HG03196 (cell line): ENCODE measurements around the gene IRF4.

Experiments
- ATAC-seq: cut with Tn5 transposase; IDR thresholded peaks from one replicate; pipeline ENCODE4 v1.9.1; 2021; ENCODE audit not compliant: unreplicated experiment

IRF4 gene

DNA sequence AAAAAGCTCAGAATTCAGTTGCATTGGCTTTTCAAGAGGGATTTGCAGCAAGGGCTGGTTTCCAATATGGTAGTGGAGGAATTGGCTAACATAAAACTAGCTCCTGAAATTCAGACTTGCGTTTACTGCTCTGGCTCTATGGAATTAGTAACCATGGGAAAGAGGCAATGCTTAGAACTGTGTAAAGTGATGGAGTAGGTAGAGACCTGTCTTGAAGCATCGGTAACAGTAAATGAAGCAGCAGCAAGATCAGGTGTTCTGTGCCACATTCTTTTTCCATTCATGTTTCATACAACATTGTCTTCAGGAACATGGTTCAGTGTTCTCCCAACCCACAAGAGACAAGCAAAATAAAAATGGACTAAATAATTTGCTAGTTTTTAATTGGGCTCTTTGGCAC lies 6.5 kb downstream of the IRF4 start:
- no peak for ATAC-seq

DNA sequence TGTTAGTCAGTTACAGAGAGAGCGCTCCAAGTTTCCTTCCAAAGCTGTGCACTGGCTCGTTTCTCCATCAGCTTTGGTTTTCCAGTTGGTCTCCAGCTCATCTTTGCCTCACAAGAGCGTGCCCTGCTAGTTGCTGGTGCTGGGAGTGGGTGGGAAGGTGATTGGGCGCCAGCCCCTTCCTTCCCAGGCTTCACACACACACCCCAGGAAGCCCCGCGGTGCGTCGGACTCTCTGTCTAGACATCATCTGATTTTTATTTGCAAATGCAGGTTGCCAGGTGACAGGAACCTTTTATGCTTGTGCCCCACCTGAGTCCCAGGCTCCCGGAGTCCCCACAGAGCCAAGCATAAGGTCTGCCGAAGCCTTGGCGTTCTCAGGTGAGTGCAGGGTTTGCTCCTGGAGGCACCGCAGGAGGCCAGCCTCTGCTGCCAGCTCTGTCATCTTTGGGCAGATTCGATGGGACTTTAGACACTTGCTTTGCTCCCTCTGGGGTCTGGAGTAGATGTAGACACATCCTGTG lies 7.1 kb downstream of the IRF4 start:
- ATAC-seq = no peak

DNA sequence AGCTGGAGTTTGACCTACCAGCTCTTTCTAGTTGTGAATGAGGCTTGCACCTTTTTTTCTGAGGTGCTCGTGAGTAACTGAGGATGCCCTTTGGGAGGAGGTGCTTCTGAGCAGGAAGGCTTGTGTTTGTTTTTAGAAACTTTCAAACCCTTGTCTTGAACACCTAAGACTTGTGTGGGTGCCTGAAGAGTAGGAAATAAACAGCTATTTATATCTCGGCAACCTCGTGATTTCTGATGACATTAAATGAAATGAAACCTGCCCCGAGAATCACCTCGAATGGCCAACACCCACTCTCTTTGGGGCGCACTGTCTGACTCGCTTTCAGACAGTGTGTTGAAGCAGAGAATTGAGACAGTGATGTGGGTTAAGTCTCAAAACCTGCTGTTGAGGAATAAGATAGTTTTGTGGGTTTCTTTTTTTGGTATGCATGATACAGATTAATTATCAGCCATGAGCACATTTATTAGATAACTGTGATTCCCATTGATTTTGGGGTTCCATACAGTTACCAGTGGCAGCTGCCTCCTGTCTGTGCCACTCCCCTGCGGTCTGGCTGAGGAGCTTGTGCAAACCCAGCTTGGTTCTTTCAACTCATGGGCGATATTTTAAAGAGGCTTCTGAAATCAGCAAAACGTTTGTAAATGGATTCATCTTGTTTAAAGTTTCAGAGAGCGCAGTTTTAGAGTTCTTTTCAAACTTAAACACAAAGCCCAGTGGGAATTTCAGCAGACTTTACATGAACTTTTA lies 8.4 kb downstream of the IRF4 start:
- ATAC-seq = peak; percentile 35

DNA sequence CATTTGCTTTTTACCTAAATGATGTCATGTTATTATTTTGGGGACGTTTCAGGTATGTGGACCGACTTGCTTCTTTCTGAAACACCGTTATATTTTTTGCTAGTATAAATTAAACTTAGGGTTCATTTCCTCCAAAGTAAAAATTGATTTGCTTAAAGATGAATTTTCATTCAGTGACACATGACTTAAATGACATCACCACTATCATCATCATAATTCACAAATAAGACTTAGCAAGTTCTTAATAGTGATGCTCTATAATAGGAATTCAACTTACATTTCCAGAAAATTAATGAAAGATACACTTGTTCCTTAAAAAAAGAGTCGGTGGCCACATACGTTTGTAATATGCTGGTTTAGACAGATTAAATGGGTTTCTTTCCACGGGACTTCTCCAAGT lies 9.3 kb downstream of the IRF4 start:
- ATAC-seq = no peak

DNA sequence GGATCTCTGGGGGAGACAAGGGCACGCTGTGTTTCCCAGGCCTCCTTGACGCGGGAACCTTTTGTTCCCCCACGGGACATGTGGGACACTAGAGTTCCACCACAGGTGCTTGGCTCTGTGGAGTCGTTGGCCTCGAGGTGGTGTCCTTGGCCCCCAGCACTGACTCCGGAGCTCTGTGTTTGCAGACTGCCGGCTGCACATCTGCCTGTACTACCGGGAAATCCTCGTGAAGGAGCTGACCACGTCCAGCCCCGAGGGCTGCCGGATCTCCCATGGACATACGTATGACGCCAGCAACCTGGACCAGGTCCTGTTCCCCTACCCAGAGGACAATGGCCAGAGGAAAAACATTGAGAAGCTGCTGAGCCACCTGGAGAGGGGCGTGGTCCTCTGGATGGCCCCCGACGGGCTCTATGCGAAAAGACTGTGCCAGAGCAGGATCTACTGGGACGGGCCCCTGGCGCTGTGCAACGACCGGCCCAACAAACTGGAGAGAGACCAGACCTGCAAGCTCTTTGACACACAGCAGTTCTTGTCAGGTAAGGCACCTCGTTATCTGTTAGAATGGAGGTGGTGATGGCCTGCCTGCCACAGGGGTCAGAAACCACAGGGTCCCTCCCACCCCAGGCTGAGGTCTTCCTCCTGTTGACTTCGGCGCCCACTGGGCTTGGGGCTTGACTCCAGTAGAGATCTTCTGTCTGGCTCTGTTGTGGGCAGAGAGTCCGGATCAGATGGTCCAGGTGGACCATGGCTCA lies 9.9 kb downstream of the IRF4 start:
- ATAC-seq = no peak

DNA sequence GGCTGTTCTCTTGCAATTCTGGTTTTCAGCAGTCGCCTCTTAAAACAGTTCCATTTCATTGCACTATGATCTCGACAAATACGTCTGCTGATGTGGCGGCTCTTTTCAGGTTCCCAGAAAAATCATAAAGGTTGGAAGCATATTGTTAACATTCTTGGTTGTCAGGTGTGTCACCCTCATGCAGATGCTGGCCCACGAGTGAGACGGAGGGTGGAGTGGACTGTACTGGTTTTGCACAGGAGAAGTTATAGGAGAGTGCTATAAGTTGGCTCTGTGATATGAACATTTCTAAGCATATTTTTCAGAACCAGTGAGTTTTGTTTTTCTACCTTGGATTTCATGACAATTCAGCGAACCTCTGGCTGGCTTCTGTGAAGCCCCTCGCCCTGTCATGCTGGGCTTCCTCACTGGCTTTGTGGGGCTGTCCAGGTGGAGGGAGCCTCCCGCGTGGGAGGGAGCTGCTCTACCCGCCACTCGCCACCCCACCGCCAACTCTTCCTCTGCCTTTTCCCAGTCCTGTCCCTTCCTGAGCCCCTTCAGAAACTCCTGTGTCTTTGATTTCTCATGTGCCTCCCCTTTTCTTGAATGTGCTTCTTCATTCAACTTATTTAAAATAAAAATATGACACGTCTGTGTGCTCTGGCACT lies 10.6 kb downstream of the IRF4 start:
- ATAC-seq = no peak

DNA sequence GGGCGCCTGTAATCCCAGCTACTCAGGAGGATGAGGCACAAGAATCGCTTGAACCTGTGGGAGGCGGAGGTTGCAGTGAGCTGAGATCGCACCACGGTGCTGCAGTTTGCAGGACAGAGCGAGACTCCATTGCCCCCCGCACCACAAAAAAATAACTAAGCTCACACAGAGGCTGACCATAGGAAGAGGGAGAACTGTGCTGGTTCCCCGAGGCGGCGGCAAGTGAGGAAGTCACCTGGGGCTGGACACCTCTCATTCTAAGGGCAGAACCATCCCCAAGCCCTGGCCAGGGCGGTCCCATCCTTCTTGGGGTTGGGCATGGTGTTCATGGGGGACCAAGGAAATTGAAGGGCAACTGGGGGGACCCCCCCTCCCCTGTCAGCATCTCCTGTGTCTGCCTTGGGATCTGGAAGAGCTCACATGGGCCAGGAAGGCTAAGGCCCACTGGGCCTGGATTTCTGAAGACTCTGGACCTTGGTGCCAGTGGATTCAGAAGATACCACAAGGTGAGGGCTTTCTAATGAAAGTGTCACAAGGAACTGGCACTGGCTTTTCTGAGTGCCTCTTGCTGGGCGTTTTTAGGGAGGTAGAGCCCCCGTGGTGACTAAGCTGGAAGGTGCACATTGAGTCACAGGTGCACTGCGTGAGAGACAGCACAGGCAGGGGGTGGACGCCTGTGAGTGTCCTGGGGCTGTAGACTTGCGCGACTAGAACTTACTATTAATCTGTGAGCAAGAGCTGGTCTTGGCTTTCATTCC lies 11.5 kb downstream of the IRF4 start:
- no peak for ATAC-seq

DNA sequence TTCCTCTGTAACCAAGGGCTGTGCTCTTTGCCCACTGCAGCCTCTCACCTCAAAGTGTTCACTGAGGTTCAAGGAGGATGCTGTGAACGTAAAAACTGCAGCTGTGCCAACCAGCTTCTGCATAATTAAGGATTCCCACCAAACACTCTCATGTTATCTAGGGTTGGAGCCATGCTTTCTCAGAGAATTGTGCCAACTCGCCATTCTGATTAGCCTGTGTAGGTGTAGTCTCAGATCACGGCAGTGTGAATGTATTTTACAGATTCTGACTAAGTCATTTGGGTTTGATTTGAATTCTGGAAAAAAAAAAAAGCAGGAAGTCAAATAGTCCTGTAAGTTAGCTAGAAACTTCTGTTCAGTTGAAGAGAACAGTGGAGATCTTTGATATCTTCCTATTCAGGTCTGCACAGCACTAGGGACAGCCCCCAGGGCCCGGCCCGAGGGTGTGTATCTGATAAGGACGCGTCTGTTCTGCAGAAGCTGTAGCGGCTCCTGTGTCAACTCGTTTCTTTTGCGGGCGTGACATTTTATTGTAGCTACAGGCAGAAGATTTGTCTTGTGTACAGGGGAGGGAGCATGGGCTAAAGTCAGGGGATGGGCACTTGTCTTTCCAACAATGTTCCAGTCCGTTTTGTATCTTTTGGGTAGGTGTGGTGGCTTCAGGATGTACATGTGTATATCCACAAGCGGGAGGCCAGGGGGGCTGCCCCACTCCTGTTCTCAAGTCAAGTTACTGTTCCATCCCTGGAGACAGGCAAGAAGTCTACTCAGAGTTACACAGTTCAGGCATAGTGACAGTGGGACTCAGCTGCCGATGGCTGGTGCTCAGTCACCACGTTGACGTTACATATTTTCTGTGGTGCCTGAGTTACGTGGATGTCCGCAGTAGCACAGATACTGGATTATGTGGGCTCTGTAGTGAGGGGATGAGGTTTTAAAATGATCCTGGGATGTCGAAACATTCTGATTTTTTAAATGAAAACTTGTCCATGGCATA lies 12.4 kb downstream of the IRF4 start:
- ATAC-seq = no peak

DNA sequence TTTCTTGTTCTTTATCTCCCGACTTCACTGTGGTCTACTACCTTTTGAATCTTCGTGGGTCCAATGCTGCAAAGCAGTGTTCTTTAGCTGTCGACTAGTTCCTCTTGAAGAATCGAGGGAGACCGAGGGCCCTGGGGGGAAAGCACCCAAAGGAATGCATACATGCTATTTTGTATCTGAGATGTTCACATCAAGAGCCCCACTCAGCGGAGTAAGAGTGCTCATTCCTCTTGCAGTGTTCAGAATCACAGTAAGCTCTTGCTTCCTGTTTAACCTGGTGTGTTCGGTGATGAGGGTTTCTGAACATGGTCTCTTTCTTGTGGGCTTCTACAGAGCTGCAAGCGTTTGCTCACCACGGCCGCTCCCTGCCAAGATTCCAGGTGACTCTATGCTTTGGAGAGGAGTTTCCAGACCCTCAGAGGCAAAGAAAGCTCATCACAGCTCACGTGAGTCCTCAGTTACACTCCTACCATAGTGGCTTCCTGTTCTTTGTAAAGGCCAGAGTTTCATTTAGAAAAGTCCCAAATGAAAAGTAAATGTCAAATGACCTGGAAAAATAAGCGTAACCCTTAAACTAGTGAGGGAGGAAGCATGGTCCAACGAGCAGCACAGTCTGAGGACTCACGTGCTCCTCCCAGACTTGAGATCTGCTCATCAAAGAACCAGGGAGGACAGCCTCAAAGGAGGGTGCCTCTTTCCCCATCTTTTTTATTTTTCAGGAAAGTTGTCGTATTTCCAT lies 13.3 kb downstream of the IRF4 start:
- no peak for ATAC-seq

DNA sequence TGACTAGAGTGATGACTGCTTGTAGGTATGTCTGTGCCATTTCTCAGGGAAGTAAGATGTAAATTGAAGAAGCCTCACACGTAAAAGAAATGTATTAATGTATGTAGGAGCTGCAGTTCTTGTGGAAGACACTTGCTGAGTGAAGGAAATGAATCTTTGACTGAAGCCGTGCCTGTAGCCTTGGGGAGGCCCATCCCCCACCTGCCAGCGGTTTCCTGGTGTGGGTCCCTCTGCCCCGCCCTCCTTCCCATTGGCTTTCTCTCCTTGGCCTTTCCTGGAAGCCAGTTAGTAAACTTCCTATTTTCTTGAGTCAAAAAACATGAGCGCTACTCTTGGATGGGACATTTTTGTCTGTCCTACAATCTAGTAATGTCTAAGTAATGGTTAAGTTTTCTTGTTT lies 16.6 kb downstream of the IRF4 start:
- no peak for ATAC-seq

DNA sequence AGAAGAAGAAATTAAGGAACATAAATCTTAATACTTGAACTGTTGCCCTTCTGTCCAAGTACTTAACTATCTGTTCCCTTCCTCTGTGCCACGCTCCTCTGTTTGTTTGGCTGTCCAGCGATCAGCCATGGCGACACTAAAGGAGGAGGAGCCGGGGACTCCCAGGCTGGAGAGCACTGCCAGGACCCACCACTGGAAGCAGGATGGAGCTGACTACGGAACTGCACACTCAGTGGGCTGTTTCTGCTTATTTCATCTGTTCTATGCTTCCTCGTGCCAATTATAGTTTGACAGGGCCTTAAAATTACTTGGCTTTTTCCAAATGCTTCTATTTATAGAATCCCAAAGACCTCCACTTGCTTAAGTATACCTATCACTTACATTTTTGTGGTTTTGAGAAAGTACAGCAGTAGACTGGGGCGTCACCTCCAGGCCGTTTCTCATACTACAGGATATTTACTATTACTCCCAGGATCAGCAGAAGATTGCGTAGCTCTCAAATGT lies 17.1 kb downstream of the IRF4 start:
- no peak for ATAC-seq

DNA sequence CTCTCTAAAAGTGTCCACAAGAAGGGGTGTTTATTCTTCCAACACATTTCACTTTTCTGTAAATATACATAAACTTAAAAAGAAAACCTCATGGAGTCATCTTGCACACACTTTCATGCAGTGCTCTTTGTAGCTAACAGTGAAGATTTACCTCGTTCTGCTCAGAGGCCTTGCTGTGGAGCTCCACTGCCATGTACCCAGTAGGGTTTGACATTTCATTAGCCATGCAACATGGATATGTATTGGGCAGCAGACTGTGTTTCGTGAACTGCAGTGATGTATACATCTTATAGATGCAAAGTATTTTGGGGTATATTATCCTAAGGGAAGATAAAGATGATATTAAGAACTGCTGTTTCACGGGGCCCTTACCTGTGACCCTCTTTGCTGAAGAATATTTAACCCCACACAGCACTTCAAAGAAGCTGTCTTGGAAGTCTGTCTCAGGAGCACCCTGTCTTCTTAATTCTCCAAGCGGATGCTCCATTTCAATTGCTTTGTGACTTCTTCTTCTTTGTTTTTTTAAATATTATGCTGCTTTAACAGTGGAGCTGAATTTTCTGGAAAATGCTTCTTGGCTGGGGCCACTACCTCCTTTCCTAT lies 17.9 kb downstream of the IRF4 start:
- ATAC-seq = no peak

DNA sequence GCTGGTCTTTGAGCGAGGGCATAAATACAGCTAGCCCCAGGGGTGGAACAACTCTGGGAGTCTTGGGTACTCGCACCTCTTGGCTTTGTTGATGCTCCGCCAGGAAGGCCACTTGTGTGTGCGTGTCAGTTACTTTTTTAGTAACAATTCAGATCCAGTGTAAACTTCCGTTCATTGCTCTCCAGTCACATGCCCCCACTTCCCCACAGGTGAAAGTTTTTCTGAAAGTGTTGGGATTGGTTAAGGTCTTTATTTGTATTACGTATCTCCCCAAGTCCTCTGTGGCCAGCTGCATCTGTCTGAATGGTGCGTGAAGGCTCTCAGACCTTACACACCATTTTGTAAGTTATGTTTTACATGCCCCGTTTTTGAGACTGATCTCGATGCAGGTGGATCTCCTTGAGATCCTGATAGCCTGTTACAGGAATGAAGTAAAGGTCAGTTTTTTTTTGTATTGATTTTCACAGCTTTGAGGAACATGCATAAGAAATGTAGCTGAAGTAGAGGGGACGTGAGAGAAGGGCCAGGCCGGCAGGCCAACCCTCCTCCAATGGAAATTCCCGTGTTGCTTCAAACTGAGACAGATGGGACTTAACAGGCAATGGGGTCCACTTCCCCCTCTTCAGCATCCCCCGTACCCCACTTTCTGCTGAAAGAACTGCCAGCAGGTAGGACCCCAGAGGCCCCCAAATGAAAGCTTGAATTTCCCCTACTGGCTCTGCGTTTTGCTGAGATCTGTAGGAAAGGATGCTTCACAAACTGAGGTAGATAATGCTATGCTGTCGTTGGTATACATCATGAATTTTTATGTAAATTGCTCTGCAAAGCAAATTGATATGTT lies 19.2 kb downstream of the IRF4 start:
- no peak for ATAC-seq

DNA sequence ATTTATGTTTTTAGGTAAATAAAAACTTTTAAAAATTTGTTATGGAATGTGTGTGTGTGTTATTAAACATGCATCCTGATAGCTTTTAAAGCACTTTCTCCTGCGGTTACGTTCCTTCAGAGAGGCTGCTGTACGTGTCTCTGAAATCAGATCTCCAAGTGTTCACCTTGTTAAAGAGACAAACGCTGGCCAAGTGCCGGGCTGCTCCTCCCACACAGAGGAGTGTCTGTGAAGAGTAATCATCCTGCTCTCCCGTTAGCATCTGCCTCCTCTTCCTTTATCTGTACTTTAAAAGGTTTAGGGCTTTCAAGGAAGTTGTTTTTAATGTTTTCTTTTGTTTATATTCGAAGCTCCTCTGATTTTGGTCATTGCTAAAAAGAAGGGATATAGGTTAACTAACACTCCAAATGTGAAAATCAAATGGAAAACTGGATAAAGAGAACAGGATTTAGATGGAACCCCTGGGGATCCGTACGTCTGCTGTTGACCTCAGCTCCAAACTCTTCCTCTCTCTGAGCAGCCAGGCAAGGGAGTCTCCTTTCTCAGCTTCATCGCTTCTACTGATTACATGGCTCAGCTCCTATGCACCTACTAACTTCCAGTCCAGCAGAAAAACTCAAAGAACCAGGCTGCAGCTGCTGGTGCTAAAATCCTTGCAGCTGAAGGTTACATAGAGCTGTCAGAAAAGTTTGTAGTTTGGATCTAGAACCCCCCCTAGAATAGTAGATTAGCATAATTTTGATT lies 20.0 kb downstream of the IRF4 start:
- ATAC-seq = no peak

DNA sequence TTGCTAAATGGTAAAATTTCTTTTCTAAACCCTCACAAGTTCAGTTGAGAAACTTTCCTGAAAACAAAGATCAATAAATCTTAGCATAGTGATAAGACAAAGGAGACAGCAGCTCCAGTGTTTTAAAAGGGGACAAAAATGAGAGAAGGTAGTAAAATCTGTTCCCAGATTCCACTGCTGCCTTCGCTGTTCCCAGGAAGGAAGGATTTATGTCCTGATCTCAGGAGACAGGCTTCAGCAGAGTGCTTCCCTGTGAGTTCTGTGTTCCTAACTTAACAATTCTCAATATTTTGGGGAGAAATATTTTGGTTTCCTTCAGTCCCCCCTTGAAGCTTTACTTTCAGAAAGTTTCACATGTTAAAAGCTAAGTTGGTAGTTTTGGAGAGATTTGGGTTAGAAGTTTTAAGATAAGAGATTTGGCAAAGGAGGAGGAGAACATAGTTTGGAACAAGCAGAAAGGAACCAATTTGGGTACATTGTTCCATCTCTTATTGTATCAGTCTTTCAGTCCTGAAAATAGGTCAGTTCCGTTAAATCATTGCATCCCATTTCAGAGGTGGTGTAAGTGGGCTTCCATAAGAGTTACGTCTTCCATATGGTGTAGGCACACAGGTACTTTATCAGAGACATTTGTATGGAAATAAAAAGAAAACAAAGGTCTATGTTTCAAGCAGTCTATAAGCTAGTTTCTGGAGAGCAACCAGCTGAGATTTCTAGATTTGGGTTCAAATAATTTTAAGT lies 20.8 kb downstream of the IRF4 start:
- ATAC-seq = no peak

DNA sequence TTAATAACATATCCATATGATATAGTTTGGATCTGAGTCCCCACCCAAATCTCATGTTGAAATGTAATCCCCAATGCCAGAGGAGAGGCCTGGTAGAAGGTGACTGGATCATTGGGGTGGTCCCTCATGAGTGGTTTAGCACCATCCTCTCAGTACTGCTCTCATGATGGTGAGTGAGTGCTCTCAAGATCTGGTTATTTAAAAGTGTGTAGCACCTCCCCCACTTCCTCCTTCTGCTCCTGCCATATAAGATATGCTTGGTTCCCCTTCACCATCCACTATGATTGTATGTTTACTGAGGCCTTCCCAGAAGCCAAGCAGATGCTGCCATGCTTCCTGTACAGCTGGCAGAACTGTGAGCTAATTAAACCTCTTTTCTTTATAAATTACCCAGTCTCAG lies 22.9 kb downstream of the IRF4 start:
- ATAC-seq = no peak
